Measurements from ENCODE around the gene KCNIP3.
"Not testable (repeated sequence)": the region's sequence is repeated elsewhere in the genome, so short reads cannot be mapped to it uniquely, and the experiment has no call there.

The KCNIP3 gene

DNA sequence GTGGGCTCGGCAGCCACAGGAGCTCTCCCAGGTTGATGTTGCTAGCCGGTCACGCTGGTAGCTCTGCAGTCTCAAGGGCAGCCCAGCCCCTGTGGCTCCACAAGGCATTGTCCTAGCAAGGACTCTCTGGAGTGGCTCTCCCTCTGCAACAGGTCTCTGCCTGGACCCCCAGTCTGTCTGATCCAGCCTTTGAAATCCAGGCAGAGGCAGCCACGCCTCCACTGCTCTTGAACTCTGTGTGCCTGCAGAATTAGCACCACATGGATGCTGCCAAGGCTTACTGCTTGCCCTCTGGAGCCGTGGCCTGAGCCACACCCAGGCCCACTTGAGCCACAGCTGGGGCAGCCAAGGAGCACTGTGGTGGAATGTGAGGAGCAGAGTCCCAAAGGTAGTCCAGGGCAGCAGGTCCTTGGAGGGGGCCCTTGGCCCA lies 62.4 kb downstream of the KCNIP3 start:
- in situ Hi-C loops (cut with MboI; ENCODE audit: low sequenced_read_pairs), result no loop called here

DNA sequence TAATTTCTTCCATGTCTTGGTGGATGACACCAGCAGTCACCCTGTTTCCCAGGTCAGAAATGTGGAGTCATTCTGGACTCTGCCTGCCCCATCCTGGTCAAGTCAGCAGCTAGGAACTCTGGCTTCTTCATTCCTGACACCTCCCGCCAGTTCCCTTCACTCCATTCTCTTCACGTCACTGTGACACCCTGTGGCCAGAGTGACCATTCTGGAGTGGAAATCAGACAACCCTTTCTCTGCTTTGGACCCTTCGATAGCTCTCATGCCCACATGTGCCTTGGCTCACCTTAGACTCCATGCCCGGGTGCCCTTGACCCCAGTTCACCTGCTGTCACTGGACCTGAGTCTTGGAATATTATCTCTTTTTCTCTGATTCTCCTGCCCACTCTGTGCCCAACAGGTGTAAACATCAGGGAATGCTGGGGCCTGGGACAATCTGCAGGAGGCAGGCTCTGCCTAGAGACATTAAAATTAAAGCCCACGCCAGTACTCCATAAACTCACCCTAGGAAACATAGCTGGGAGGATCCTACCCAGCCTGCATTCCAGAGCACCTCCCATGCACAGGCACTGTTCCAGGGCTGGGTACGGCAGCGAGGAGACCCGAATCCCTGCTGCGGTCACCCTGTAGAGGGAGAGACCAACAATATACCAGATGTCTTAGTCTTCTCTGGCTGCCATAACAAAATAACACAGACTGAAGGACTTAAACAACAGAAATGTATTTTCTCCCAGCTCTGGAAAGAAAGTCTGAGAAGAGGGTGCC lies 64.3 kb downstream of the KCNIP3 start:
- in situ Hi-C loops (cut with MboI; ENCODE audit: low sequenced_read_pairs), result no loop called here

DNA sequence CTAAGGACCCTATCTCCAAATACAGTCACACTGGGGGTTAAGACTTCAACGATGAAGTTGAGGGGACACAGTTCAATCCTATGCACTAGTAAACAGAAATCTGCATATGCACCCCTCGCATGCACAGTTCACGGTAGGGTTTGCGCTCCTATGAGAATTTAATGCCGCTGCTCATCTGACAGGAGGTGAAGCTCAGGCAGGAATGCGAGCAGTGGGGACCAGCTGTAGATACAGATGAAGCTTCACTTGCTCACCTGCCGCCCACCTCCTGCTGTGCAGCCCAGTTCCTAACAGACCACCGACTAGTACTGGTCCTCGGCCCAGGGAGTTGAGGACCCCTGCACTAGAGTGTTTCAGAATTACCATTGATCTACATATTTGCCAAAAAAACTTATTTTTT lies 65.3 kb downstream of the KCNIP3 start:
- in situ Hi-C loops (cut with MboI; ENCODE audit: low sequenced_read_pairs), result no loop called here

DNA sequence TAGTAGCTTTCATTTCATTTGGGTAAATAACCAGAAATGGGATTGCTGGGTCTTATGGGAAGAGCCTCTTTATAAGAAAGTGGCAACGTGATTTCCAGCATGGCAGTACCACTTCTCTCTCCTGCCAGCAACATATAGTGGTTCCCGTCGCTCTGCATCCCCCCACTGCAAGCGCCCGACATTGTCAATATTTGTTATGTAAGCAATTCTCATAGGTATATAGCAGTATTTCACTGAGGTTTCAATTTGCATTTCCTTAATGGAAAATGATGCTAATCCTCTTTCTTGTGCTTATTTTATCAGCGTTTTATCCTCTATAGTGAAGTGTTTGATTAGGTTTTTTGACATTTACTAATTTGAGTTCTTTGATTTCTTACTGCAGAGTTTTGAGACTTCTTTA lies 69.4 kb downstream of the KCNIP3 start:
- in situ Hi-C loops (cut with MboI; ENCODE audit: low sequenced_read_pairs), result no loop called here

DNA sequence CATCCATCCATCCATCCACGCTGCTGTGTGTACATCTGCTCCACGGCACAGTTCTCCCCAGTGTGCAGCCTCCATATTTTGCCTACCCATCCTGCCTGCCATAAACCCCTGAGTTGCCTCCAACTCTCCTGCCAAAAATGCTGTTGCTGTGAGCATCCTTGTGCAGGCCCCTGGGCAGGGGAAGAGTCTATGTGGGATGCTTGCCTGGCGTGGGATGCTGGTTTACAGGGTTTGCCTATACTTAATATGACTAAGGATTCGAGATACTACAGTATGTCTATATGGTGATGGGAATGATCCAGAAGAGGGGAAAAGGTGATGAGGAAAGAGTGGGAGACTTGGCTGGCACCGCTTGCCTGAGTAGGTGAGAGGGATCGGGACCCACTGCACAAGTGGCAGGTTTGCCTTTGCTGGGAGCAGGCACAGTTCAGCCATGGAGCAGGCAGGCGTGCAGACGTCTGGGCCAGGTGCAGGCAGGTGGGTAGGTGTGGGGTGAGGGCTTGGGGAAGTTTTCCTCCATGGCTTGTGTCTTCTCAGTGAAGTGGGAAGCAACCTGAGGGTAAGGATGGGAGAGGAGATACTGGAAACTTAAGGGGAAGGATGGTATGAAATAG lies 75.2 kb downstream of the KCNIP3 start:
- in situ Hi-C loops (cut with MboI; ENCODE audit: low sequenced_read_pairs), result no loop called here

DNA sequence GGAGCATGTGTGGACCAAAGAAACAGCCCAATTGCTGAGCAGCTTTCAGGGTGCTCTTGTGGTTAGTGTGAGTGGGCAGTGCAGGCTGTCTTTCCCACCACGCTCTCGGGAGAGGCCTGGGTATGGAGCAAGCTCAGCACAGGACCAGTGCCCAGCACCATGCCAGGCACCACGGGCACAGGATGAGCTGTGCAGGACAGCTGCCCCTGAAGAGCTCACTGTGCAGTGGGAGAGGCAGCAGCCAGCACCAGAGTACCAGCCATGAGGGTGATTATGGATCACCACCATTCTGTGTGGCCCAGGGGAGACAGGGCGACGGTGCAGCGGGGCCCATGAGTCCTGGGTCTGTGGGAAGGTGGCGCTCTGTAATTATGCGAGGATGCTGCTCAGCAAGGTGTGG lies 75.7 kb downstream of the KCNIP3 start:
- in situ Hi-C loops (cut with MboI; ENCODE audit: low sequenced_read_pairs), result no loop called here

DNA sequence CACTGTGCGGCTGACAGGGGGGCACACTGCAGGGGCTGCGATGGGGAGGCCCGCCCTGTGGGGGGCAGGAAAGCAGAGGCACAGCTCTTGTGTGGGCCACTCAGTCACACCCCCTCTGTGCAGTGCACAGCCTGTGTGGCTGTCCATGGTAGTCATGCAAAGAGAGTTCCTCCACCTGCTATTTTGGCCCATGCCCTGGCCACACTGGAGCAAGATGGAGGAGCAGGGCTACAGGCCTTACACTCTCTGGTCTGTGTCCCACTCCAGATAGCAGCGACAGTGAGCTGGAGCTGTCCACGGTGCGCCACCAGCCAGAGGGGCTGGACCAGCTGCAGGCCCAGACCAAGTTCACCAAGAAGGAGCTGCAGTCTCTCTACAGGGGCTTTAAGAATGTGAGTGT lies 76.9 kb downstream of the KCNIP3 start:
- in situ Hi-C loops (cut with MboI; ENCODE audit: low sequenced_read_pairs), result no loop called here

DNA sequence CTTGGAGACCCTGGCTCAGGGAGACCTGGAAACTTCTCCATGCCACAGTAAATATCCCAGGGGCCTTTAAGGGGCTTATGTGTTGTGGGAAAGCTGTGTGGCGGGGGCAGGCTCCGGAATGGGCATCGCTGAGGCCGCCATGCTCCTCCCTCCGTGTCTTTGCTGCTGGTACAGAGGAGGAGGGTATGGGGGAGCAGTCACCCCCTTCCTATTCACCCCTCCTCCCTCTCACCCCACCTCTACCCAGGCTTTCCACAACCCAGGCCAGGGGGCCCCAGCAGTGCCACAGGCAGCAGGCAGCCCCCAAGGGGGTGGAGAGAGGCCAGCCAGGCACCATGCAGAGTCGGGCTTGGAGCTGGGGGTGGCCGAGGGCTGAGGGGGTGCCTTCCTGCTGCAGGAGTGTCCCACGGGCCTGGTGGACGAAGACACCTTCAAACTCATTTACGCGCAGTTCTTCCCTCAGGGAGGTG lies 77.3 kb downstream of the KCNIP3 start:
- in situ Hi-C loops (cut with MboI; ENCODE audit: low sequenced_read_pairs), result no loop called here

DNA sequence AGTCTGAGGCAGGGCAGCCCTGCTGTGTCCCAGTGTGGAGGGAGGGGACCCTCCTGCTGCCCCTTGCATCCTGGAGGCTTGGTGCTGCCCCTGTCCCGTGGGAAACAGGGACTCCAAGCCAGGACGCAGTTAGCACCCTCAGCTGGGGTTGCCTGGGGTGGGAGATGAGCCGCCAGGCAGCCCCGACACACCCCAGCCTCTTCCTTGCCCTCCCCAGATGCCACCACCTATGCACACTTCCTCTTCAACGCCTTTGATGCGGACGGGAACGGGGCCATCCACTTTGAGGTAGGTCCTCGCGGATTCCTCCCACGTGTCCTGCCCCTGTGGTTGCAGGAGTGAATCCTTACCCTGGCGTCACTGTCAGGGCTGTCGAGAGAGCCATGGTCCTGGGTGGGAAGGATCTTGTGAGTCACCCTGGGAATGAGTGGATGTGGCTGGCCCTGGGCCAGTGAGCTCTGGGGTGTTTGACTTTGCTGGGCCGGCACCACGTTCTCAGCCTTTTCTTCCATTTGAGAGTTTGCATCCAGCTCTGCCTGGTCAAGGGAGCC lies 77.8 kb downstream of the KCNIP3 start:
- in situ Hi-C loops (cut with MboI; ENCODE audit: low sequenced_read_pairs), result no loop called here

DNA sequence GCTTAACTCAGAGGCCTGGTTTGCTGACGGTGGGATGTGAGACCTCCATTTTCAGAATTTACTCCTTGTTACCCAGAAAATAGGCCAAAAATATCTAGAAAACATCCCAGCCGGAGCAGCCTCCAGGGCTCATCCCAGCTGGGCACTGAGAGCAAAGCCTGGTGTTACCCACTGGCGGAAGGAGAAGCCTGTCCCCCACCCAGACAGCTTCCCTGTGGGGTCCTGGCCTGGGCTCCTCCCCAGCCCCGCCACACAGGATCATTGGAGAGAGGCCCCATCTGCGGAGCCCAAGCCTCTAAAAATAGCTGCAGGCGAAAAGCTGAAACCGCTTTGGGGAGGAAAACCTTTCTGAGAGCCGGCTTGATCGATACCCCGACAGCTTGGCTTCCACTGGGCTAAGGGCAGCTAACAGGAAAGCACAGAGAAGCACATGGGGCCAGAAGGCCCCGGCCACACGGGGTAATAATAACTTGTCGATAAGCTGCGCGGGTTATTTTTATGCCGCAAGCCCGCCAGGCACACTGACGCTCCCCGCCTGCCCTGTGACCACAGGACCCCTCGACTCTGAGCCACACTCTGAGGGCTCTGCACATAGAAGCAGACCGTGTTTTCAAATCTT lies 78.5 kb downstream of the KCNIP3 start:
- in situ Hi-C loops (cut with MboI; ENCODE audit: low sequenced_read_pairs), result no loop called here

DNA sequence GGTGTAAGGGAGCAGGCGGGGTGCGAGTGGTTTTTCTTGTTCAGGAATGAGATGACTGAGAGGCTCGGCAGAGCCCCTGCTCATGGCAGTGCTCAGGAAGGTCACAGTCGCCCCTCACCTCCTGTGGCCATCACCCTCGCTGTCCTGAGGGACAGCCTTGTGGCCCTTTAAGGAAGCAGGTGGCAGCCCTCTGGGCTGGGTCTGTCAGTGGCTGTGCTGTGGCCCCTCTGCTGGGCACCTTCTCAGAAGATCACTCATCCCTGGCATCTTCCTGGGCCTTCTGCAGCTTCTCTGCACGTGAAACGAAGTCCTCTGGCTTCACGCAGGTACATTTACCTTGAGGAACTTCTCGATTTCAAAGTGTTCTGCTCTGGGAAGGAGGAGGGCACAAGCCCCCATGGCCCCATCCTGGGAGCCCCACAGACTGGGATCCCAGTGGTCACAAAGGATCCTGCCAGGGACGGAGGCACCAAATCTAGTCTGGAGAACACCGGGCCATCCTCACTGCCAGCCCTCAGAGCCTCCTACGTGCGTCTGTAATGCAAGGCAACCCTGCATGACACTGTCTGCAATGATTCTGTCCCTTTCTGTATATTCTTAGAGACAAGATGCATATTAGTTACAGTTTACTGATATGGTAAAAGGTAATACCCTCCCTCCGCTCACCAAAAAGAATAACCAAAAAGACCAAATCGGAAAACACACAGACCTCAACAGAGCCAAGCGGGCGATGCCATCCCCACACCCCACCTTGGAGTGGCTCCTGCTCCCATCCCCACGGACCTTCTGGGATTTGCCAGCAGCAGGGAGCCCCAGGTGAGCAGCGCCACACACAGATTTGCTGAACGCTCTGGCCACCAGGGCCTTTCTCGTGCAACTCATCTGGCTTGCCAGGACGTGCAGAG lies 79.4 kb downstream of the KCNIP3 start:
- in situ Hi-C loops (cut with MboI; ENCODE audit: low sequenced_read_pairs), result no loop called here

DNA sequence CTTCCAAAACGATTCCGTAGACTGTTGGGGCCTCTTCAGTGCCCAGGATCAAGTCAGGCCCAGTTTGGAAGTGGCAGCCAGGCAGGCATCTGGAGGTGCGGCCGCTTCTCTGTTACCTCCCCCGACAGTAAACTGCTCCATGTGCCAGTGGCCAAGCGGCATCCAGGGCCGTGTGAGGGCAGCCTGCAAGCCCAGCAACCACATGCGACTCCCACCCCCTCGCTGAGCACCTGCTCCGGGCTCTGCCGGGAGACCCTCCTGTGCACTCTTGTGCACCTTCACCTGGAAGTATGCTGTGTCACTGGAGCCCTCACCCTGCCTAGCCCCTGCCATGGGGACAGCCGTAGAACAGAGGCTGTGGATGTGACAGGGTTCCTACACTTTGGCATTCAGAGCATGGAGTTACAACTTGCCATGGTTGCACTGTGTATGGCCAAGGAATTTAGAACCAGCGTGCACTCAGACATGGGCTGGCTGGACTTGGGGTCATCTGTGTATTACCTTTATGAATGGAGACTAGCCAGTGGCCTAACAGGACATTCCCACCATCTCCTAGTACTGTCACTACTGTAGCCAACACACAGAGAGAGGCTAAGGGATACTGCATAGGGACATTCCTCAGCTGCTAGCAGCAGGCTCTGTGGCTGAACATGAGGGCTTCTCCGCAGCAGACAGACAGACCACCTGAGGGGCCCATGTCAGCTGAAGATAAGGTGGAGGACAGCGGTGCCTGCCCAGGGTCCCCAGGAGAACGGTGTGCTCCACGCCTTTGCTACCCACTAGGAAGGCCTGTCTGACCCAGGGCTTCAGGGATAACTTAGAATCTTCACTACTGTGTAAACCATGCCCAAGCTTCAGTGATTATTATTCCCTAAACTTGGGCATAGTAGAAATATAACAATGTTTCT lies 80.3 kb downstream of the KCNIP3 start:
- in situ Hi-C loops (cut with MboI; ENCODE audit: low sequenced_read_pairs), result no loop called here

DNA sequence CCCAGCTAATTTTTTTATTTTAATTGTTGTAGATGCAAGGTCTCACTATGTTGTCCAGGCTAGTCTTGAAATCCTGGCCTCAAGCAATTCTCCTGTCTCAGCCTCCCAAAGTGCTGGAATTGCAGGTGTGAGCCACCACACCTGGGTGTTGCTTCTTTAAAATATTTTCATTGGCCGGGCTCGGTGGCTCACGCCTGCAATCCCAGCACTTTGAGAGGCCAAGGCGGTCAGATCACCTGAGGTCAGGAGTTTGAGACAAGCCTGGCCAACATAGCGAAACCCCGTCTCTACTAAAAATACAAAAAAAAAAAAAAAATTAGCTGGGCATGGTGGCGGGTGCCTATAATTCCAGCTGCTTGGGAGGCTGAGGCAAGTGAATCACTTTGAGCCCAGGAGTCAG lies 81.1 kb downstream of the KCNIP3 start:
- in situ Hi-C loops (cut with MboI; ENCODE audit: low sequenced_read_pairs), result not testable (repeated sequence)

DNA sequence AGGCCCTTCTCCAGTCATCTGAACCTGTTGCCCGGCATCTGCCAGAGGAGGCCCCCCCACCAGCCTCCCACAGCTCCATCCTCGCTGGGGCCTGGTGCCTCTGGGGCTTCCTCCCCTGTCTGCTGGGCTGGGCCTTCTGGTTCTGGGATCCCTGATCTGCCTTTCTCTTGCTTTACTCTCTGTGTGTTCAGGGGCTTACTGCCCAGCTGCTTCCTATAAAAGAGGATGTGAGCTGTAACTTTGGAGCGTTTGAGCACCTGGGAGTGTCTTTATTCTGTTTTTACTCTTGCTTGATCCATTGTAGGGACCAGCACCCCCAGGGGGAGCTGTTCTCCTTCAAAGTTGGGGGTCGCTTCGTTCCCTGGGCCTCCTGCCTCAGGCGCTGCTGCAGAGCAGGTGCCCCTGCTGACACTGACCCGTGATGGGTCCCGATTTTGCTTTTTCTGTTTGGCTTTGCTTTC lies 82.3 kb downstream of the KCNIP3 start:
- in situ Hi-C loops (cut with MboI; ENCODE audit: low sequenced_read_pairs), result no loop called here

DNA sequence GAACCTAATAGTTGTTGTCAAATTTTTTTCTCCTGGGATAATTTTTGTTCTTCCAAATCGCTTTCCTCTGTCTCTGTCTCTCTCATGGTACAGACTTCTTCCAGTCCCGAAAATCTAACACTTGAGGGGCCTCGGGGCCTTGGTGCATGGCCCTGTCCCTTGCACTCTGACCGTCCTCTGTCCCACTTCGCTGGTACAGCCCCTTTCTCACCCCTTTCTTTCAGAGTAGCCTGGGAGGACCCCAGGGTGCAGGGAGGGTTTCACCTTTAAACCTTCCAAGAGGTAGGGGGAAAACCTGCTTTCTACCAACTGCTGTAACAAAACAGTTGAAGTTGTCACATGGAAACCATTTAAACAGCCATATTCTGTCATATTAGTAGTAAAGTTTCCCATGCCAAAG lies 83.1 kb downstream of the KCNIP3 start:
- in situ Hi-C loops (cut with MboI; ENCODE audit: low sequenced_read_pairs), result no loop called here

DNA sequence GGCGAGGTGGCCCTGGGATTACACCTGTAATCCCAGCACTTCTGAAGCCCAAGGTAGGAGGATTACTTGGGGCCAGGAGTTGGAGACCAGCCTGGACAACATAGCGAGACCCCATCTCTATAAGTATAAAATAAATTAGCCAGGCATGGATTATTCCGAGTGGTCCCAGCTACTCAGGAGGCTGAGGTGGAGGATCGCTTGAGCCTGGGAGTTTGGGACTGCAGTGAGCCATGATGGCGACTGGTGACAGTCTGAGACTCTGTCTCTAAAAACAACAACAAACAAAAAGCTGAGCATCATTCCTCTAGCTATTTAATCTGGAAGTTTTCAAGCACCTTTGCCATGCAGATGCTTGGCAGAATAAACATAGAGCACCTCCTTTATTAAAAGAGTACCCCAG lies 83.6 kb downstream of the KCNIP3 start:
- in situ Hi-C loops (cut with MboI; ENCODE audit: low sequenced_read_pairs), result no loop called here

DNA sequence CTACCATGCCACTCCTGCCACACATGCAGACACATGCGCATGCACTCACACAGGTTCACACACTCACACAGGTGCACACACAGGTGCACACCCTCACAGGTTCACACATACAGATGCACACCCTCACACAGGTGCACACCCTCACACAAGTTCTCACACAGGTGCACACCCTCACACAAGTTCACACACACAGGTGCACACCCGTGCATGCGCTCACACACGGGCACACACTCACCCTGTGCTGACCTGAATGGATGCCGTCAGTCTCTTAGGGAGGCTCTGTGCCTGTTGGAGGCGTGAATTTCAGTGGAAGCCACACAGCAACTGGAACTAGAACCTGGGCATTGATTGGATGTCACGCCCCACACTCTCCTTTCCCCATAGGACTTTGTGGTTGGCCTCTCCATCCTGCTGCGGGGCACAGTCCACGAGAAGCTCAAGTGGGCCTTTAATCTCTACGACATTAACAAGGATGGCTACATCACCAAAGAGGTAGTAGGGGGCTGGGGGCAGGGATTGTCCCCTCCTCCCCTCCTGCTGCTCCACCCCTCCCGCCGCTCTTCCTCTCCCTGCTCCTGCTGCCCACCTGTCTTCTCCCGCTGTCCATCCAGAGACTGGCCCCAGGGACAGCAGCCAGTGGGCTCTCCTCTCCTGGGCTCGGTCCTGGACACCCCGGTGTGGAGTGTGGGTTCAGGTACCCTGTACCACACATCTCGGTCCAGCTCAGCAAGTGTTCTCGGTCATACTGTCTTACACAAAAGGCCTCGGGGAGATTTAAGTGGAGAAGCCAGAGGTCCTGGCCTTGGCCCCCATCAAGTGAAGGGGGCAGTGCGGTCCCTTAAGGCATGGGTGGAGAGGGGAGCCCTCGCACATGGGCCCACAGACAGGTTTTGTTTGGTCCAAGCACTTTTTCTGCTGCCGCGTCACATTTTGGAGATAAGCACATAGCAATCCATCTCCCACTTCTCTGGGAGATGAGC lies 84.4 kb downstream of the KCNIP3 start:
- in situ Hi-C loops (cut with MboI; ENCODE audit: low sequenced_read_pairs), result no loop called here

DNA sequence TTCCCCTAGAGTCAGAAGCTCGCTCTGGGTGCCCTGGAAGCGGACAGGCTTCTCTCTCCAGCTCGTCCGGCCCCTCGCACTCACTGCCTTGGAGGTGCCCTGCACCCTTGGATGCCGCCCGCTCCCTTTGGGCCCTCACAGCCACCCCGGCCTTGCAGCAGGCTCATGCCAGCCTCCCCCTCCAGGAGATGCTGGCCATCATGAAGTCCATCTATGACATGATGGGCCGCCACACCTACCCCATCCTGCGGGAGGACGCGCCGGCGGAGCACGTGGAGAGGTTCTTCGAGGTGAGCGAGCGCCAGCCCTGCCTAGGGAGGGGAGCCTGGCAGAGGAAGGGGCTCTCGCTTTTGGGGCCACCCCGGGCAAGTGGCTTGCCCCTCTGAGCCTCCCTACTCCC lies 85.0 kb downstream of the KCNIP3 start:
- in situ Hi-C loops (cut with MboI; ENCODE audit: low sequenced_read_pairs), result no loop called here

Measured in hTERT RPE-1 (cell line).